SK-N-SH (cell line): ENCODE data around the gene FMN2. TPM values are rescaled to one million over a fixed set of nuclear protein-coding genes. Genes with fewer than 3 reads are reported as not detected.
A peak's percentile ranks its signal among the peaks of the same experiment; 100 is the strongest.

Experiments
- CTCF ChIA-PET: fragments of 300-600, 350-600 bp; formaldehyde crosslinking; extraction: SDS; loops from one replicate; lab custom pipeline; 2021; lab: Yijun Ruan, JAX
- POLR2A ChIA-PET: fragments of 350-600 bp; sonication (Branson Sonifier 250); formaldehyde crosslinking; extraction: SDS; loops from one replicate; lab custom pipeline; 2020; ENCODE audit warnings: antibody characterized with exemption, inconsistent platforms; lab: Yijun Ruan, JAX
- DNase-seq: peaks from one replicate; pipeline ENCODE4 v3.0.0; 2012
- H2AFZ ChIP-seq: fragments of 200-600 bp; sonication (generic); 2 replicates; pipeline ENCODE4 v1.8.1; 2016; ENCODE audit warnings: antibody characterized with exemption, mild to moderate bottlenecking, low read depth
- H3F3A ChIP-seq: fragments of 200-600 bp; sonication (generic); replicated peaks from 2 replicates; pipeline ENCODE3; 2016; ENCODE audit warnings: antibody characterized with exemption, mild to moderate bottlenecking; ENCODE audit not compliant: insufficient read depth
- H3K27ac ChIP-seq, 2 experiments: fragments of 200-500 bp in 1 of 2; fragments of 200-600 bp in 1 of 2; sonication (Bioruptor generic) in 1 of 2; sonication (generic), shearing (Covaris generic) in 1 of 2; 2 replicates each; pipeline versions ENCODE4 v1.5.1 to v1.6.1; 2014 to 2016; ENCODE audit warnings: low read depth in 2 of 2, inconsistent platforms in 1 of 2, low read length in 1 of 2, mild to moderate bottlenecking in 1 of 2, mixed read lengths in 1 of 2
- H3K27me3 ChIP-seq: fragments of 200-600 bp; sonication (generic), shearing (Covaris generic); 2 replicates; pipeline ENCODE4 v1.6.1; 2016; ENCODE audit warnings: mixed run types; ENCODE audit not compliant: insufficient read depth
- H3K36me3 ChIP-seq, 2 experiments: fragments of 200-500 bp in 1 of 2; fragments of 200-600 bp in 1 of 2; sonication (Bioruptor generic) in 1 of 2; sonication (generic) in 1 of 2; replicated peaks in 1 of 2; 2 replicates each; pipeline versions ENCODE3 to v1.5.1; 2014 to 2016; ENCODE audit warnings: low read length in 1 of 2, mild to moderate bottlenecking in 1 of 2; ENCODE audit not compliant: insufficient read depth in 2 of 2, control insufficient read depth in 1 of 2
- H3K4me1 ChIP-seq, 2 experiments: fragments of 200-500 bp in 1 of 2; fragments of 200-600 bp in 1 of 2; sonication (Bioruptor generic) in 1 of 2; sonication (generic), shearing (Covaris generic) in 1 of 2; 2 replicates each; pipeline versions ENCODE4 v1.5.1 to v1.6.1; 2014 to 2016; ENCODE audit warnings: low read depth in 1 of 2, low read length in 1 of 2, mixed run types in 1 of 2; ENCODE audit not compliant: insufficient read depth in 2 of 2, control insufficient read depth in 1 of 2
- H3K4me2 ChIP-seq: fragments of 200-600 bp; sonication (generic), shearing (Covaris generic); 2 replicates; pipeline ENCODE4 v1.6.1; 2017; ENCODE audit warnings: mixed run types
- H3K4me3 ChIP-seq, 2 experiments: fragments of 200-500 bp in 1 of 2; fragments of 200-600 bp in 1 of 2; sonication (Bioruptor generic) in 1 of 2; sonication (generic), shearing (Covaris generic) in 1 of 2; 2 replicates each; pipeline versions ENCODE4 v1.5.1 to v1.8.1; 2014 to 2016; ENCODE audit warnings: low read depth in 2 of 2, inconsistent platforms in 1 of 2, low read length in 1 of 2, mild to moderate bottlenecking in 1 of 2, mixed read lengths in 1 of 2, moderate library complexity in 1 of 2
- H3K79me2 ChIP-seq: fragments of 200-600 bp; sonication (generic); 2 replicates; pipeline ENCODE4 v1.8.1; 2017; ENCODE audit warnings: mild to moderate bottlenecking; ENCODE audit not compliant: insufficient read depth
- H3K9ac ChIP-seq: fragments of 200-600 bp; sonication (generic); 2 replicates; pipeline ENCODE4 v1.6.1; 2017; ENCODE audit warnings: mixed run types
- H3K9me2 ChIP-seq: fragments of 200-600 bp; sonication (generic); 2 replicates; pipeline ENCODE4 v1.6.1; 2017; ENCODE audit warnings: mixed run types
- H3K9me3 ChIP-seq: fragments of 200-600 bp; sonication (generic); 2 replicates; pipeline ENCODE4 v1.6.1; 2017; ENCODE audit warnings: mixed run types, mild to moderate bottlenecking, moderate library complexity
- H4K20me1 ChIP-seq: fragments of 200-600 bp; sonication (generic); 2 replicates; pipeline ENCODE4 v1.6.1; 2017; ENCODE audit warnings: mild to moderate bottlenecking, mixed run types; ENCODE audit not compliant: insufficient read depth
- ELF1 ChIP-seq: IDR thresholded peaks from 2 replicates; pipeline ENCODE4 v1.4.0; 2012
- EZH2phosphoT487 ChIP-seq: fragments of 200-600 bp; sonication (generic); IDR thresholded peaks from 2 replicates; pipeline ENCODE4 v1.6.1; 2017; ENCODE audit warnings: low read depth, mixed run types, mild to moderate bottlenecking, antibody characterized with exemption, moderate library complexity, borderline replicate concordance
- GABPA ChIP-seq: IDR thresholded peaks from 2 replicates; pipeline ENCODE4 v1.4.0; 2012; ENCODE audit warnings: low read depth, mild to moderate bottlenecking
- NFIC ChIP-seq: IDR thresholded peaks from 2 replicates; pipeline ENCODE4 v1.4.0; 2012; ENCODE audit warnings: borderline replicate concordance
- POLR2AphosphoS5 ChIP-seq: IDR thresholded peaks from 2 replicates; pipeline ENCODE4 v1.6.1; 2012; ENCODE audit warnings: low read depth, low read length
- RCOR1 ChIP-seq: fragments of 150-350 bp; IDR thresholded peaks from 2 replicates; pipeline ENCODE4 v1.6.1; 2017; ENCODE audit warnings: antibody characterized with exemption, low read length
- RXRA ChIP-seq: IDR thresholded peaks from 2 replicates; pipeline ENCODE4 v1.4.0; 2012; ENCODE audit warnings: low read depth, mild to moderate bottlenecking, borderline replicate concordance
- SMC3 ChIP-seq: IDR thresholded peaks from 2 replicates; pipeline ENCODE4 v1.6.1; 2012; ENCODE audit warnings: low read depth, low read length, improper control_type of control experiment
- WGBS: methylation state at CpG from one replicate; pipeline ENCODE4 v1.1.6; 2017; ENCODE audit warnings: low lambda C conversion rate; 5-methylcytosine and 5-hydroxymethylcytosine counted together
- polyA plus RNA-seq, 3 experiments: library from polyadenylated mRNA; depleted of rRNA; stranded (reverse); fragments of >200 nt; gene quantifications; 2 replicates each; pipeline ENCODE4 v1.2.3, GENCODE V29; 2012
- TF ChIP-seq, protein P1 (sequence below): IDR thresholded peaks from 2 replicates; pipeline ENCODE4 v1.6.1; 2012; ENCODE audit warnings: mild to moderate bottlenecking, low read depth, low read length, moderate library complexity
- TF ChIP-seq, protein P2 (sequence below): IDR thresholded peaks from 2 replicates; pipeline ENCODE4 v1.4.0; 2012; ENCODE audit warnings: low read depth, borderline replicate concordance
- TF ChIP-seq, protein P3 (sequence below): IDR thresholded peaks from 2 replicates; pipeline ENCODE4; 2012

Gene FMN2
- polyA plus RNA-seq, 1 of the 3 experiments (the other 2 are of a cell fraction) = 7.2 TPM

DNA sequence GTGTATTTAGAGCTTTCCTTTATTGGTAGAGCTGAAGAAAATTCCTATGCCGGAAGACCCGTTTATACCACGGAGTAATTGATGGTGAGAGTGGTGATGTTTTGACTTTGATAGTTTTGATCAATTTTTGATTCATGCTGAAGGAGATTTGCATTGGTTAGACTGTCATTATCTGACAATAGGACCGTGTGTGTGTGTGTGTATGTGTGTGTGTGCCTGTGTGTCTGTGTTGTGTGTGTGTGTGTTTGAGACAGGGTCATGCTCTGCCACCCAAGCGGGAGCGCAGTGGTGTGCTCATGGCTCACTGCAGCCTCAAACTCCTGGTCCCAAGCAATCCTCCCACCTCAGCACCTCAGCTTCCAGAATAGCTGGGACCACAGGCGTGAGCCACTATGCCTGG is 9.6 kb downstream of the FMN2 start:
- peak overlapping the region; percentile 62 to 85; a peak in 3 of 4 replicates for H3K27ac ChIP-seq
- H3K9me3 ChIP-seq = no peaks in the 10 kb centered on the region
- peaks cover 10 to 20% of the 10 kb centered on the region in 2 experiments for H3K4me1 ChIP-seq
- CTCF ChIA-PET = interaction anchor here (1.1 to 1.6 kb wide), 2 partner anchors 9 to 75 kb away, joined by 4 to 6 read pairs; partner anchors contain the start of gene FMN2
- H3K27me3 ChIP-seq = no peaks in the 10 kb centered on the region
- peaks cover 98% of the 10 kb centered on the region for H3K79me2 ChIP-seq
- TF ChIP-seq, protein P1, sequence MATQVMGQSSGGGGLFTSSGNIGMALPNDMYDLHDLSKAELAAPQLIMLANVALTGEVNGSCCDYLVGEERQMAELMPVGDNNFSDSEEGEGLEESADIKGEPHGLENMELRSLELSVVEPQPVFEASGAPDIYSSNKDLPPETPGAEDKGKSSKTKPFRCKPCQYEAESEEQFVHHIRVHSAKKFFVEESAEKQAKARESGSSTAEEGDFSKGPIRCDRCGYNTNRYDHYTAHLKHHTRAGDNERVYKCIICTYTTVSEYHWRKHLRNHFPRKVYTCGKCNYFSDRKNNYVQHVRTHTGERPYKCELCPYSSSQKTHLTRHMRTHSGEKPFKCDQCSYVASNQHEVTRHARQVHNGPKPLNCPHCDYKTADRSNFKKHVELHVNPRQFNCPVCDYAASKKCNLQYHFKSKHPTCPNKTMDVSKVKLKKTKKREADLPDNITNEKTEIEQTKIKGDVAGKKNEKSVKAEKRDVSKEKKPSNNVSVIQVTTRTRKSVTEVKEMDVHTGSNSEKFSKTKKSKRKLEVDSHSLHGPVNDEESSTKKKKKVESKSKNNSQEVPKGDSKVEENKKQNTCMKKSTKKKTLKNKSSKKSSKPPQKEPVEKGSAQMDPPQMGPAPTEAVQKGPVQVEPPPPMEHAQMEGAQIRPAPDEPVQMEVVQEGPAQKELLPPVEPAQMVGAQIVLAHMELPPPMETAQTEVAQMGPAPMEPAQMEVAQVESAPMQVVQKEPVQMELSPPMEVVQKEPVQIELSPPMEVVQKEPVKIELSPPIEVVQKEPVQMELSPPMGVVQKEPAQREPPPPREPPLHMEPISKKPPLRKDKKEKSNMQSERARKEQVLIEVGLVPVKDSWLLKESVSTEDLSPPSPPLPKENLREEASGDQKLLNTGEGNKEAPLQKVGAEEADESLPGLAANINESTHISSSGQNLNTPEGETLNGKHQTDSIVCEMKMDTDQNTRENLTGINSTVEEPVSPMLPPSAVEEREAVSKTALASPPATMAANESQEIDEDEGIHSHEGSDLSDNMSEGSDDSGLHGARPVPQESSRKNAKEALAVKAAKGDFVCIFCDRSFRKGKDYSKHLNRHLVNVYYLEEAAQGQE = no peak
- TF ChIP-seq, protein P2, sequence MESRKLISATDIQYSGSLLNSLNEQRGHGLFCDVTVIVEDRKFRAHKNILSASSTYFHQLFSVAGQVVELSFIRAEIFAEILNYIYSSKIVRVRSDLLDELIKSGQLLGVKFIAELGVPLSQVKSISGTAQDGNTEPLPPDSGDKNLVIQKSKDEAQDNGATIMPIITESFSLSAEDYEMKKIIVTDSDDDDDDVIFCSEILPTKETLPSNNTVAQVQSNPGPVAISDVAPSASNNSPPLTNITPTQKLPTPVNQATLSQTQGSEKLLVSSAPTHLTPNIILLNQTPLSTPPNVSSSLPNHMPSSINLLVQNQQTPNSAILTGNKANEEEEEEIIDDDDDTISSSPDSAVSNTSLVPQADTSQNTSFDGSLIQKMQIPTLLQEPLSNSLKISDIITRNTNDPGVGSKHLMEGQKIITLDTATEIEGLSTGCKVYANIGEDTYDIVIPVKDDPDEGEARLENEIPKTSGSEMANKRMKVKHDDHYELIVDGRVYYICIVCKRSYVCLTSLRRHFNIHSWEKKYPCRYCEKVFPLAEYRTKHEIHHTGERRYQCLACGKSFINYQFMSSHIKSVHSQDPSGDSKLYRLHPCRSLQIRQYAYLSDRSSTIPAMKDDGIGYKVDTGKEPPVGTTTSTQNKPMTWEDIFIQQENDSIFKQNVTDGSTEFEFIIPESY = no peak
- no peak for TF ChIP-seq NFIC
- TF ChIP-seq SMC3 = no peak
- TF ChIP-seq ELF1 = no peak
- no peak for TF ChIP-seq POLR2AphosphoS5
- H3F3A ChIP-seq = peaks cover 32% of the 10 kb centered on the region
- H3K36me3 ChIP-seq = peaks cover 3 to 6% of the 10 kb centered on the region in 2 experiments
- no peak for DNase-seq
- no peak overlapping the region for H2AFZ ChIP-seq
- no peaks in the 10 kb centered on the region for H3K9me2 ChIP-seq
- WGBS = 89% methylated on average over 6 of the region's 7 CpGs
- peak overlapping the region; percentile 54; the same call in 1 of the 2 replicates for H3K9ac ChIP-seq
- no peaks in the 10 kb centered on the region for H4K20me1 ChIP-seq
- H3K4me3 ChIP-seq = peak overlapping the region in 1 of 2 experiments; percentile 30; a peak in 1 of 4 replicates
- POLR2A ChIA-PET = no interaction called here
- peak overlapping the region; percentile 74 for H3K4me2 ChIP-seq

DNA sequence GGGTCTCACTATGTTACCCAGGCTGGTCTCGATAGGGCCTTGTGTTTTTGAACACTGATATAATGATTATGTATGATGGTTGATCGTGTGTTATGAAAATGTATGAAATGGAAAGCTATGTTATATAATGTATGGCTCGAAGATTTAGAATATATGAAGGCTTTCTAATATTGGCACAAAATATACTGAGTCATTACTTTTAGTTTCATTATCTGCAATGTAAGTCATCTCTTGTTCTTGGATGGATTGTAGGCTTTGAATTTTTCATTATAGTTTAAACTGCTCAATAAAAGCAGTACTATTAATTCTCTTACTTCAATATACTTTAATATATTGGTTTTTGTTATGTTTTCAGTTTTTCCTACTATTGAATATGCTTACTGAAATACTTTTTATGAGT is 10.1 kb downstream of the FMN2 start:
- no peak for DNase-seq
- H3K27ac ChIP-seq = peak overlapping the region; percentile 18 to 85; a peak in 3 of 4 replicates
- H3K9me3 ChIP-seq = no peaks in the 10 kb centered on the region
- ChIA-PET CTCF (interaction anchor here (1.6 kb wide), 1 partner anchor 75 kb away, joined by 6 read pairs; no protein-coding TSS in a partner anchor), POLR2A (no interaction called here)
- peaks cover 32% of the 10 kb centered on the region for H3F3A ChIP-seq
- WGBS = 88% methylated on average over 3 of the region's 3 CpGs
- H4K20me1 ChIP-seq = no peaks in the 10 kb centered on the region
- no peak overlapping the region for H3K9ac ChIP-seq
- peaks cover 10 to 16% of the 10 kb centered on the region in 2 experiments for H3K4me1 ChIP-seq
- H3K27me3 ChIP-seq = no peaks in the 10 kb centered on the region
- H2AFZ ChIP-seq = no peak overlapping the region
- no peaks in the 10 kb centered on the region for H3K9me2 ChIP-seq
- peak overlapping the region in 1 of 2 experiments; percentile 30; a peak in 2 of 4 replicates for H3K4me3 ChIP-seq
- peak overlapping the region; percentile 74 for H3K4me2 ChIP-seq
- peaks cover 2 to 3% of the 10 kb centered on the region in 2 experiments for H3K36me3 ChIP-seq
- H3K79me2 ChIP-seq = peaks cover 98% of the 10 kb centered on the region
- no peak for TF ChIP-seq ELF1
- TF ChIP-seq, protein P3, sequence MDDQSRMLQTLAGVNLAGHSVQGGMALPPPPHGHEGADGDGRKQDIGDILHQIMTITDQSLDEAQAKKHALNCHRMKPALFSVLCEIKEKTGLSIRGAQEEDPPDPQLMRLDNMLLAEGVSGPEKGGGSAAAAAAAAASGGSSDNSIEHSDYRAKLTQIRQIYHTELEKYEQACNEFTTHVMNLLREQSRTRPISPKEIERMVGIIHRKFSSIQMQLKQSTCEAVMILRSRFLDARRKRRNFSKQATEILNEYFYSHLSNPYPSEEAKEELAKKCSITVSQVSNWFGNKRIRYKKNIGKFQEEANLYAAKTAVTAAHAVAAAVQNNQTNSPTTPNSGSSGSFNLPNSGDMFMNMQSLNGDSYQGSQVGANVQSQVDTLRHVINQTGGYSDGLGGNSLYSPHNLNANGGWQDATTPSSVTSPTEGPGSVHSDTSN = no peak
- TF ChIP-seq RCOR1 = no peak
- no peak for TF ChIP-seq GABPA
- TF ChIP-seq, protein P1 = no peak
- TF ChIP-seq RXRA = no peak
- TF ChIP-seq, protein P2 = no peak
- no peak for TF ChIP-seq EZH2phosphoT487
